Measurements from ENCODE around the gene TP53TG5.
"Not testable (repeated sequence)": the region's sequence is repeated elsewhere in the genome, so short reads cannot be mapped to it uniquely, and the experiment has no call there.

The TP53TG5 gene

GRCh38 chr20:45366631-45367030 is 11.5 kb downstream of the TP53TG5 start:
- DNase-seq (ENCODE audit: low spot score), result no peak

DNA sequence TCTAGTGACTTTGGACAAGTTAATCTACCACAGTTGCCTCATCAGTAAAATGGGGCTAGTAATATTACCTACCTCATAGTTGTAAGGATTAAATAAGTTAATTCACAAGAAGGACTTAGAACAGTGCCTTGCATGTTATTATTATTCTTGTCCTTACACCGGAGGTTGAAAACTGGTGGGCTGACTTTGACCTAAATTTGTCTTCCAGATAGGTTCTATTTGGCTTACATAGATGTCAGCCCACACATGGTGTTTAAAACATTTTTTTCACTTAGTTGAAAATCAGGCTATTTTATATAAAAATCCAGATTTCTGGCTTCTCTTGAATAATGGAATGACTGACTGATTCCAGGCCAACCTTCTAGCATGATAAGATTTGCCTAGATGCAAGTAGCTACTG is 11.9 kb downstream of the TP53TG5 start:
- DNase-seq (ENCODE audit: low spot score), result no peak

GRCh38 chr20:45365444-45365970 is 12.6 kb downstream of the TP53TG5 start:
- DNase-seq (ENCODE audit: low spot score), result no peak

DNA sequence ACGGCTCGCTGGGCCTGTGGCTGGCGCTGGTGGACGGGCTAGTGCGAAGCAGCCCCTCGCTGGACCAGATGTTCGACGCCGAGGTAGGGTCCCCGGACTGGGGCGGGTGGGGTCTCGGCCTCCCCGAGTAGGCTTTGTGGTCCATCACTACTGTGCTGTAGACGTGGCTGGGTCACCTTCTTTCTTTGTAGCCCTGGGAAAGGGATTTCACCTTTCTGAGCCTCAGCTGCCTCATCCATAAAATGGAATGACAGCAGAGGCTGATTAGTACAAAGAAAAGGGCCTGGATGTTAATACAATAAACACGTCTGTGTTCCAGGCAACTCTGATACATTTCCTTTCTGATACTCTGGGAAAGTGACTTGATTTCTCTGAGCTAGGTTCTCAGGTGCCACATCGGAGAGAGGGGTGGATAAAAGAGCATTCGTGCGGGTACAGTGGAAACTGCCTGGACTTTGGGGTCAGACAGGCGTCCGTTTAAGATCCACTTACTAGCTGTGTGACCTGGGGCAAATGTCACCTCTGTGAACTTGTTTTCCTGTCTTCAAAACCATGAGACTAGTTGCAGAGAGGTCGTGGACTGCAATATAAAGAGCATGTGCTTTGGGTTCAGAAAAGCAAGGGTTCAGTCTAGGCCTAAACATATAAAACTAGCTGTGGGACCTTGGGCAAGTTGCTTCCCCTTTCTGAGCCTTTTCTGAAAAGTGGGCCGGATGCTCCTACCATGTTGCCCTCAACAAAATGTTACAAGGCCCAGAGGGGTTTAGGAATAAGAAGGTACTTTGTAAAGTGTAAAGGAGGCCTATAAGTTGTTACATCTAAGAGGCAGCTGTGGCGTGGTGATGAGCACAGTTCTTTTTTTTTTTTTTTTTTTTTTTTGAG is 14.3 kb downstream of the TP53TG5 start:
- no peak for DNase-seq (ENCODE audit: low spot score)

GRCh38 chr20:45362804-45363610 is 15.1 kb downstream of the TP53TG5 start, which contains the start of gene SYS1:
Gene SYS1, plus strand, starts transcription at chr20:45363156. Its CDS starts 376 bp downstream, at chr20:45363532.
- DNase-seq (ENCODE audit: low spot score), result peak; percentile 97

DNA sequence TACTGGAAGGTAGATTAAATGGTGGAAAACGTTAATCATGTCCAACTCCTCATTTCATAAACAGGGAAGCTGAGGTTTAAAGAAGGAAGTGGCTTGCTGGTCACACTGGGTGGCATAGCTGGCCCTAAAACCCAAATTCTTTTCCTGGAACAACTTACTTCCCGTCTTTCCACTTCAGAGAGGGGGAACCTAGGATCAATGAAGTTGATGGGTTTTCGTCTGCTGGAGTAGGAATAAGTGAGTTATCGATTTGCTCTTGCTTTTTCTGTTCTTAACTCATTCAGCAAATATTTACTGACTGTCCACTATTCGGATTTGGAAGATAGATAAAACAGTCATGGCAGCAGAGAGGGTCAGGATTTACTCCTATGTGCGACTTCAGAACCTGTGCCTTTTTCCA is 16.3 kb downstream of the TP53TG5 start:
- no peak for DNase-seq (ENCODE audit: low spot score)

DNA sequence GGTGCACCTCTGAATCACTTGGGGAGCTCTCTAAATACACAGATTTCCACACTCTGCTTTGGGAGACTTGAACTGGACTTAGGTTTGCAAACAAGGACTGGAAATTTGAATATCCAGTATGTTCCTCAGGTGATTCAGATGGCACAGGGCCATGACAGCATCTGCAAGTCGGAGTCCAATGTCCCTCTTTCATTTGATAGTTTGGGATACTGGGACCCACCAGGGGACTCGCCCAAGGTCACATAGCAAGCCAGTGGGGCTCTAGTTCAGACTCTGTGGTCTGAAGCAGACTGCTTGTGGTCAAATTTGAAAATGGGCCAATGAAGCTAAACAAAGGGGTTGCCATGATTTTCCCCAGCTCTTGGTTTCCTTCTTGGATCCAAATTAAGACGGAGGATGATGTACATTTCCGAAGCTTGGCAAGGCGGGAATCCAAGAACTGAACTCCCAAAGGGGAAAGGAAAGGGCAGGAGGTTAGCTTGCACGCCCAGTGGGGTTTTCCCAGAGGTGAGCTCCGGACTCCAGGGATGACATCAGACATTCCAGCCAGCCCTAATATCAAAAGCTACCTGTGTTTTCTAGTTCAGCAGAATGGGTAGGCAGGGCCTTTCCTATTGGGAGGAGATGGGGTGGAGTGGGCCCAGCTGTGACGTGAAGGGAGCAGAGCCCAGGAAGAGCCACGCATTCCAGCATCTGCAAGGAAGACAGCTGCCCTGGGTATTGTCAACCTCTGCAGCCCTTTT is 18.5 kb downstream of the TP53TG5 start:
- DNase-seq (ENCODE audit: low spot score), result no peak

GRCh38 chr20:45359069-45359405 is 19.1 kb downstream of the TP53TG5 start:
- DNase-seq (ENCODE audit: low spot score), result no peak

DNA sequence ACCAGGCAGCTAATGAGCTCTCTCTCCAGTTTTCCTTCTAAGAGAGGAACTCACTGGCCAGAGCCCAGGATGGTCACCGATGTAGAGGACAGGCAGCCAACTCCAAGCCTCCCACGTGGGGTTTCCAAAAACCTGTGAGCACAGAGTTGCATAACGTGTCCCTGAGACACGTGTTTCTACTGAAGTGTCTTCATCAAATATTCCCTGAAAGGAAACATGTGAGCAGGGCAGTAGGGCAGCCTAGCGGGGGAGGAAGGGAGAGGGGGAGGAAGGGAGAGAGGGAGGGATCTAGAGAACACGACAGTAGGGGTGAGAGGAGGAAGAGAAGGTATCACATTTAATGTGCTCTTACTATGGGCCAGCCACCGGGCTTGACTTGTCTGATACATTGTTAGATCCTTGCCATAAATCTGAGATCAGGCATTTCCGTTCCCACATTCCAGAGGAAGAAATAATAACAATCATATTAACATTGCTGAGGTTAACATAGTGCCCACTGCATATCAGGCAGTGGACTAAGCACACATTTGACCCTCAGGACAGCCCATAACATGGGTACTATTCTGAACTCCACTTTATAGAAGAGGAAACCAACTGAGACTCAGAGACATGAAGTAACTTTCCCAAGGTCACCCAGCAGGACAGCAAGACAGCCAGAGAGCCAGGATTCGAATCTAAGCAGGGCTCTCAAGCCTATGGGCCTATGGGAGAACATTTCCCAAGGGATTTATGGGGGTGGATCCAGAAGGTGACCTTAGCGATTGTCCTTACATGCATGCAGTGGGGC is 19.6 kb downstream of the TP53TG5 start:
- peak; percentile 61 for DNase-seq (ENCODE audit: low spot score)

DNA sequence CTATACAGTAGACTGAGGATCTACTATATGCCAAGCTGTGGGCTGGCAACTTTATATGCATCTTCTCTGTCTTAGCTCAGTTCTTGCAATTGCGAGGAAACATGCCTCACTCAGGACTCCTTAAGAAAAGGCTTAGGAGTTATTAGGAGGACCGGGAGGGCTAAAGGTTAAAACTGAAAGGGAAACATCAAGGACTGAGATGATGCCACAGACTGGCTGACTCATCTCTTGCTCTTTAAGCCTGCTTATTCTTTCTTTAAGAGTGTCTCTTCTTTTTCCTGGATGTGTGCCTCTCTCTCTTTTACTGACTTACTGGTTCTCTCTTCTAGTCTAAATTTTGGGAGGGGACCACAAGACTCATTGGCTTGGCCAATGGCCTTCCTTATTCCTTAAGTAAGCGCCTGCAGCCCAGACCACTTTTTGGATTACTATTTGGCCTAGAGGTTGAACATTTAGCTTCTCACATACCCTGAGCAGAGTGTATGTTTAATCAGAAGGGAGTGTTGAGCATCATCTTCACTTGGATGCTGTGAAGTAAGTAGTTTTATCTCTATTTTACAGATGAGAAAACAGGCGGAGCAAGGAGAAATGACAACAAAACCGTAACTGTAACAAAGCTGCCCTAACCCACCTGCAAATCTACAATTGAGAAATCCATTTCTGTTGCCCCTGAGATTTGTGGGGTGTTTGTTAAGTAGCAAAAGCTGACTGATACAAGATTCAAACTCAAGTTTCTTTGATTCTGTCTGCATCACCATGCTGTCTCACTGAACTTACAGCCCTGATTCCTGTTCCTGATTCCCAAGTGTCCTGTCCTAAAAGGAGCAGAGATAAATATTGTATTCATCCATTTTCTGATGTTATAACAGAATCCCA is 22.7 kb downstream of the TP53TG5 start:
- no peak for DNase-seq (ENCODE audit: low spot score)

DNA sequence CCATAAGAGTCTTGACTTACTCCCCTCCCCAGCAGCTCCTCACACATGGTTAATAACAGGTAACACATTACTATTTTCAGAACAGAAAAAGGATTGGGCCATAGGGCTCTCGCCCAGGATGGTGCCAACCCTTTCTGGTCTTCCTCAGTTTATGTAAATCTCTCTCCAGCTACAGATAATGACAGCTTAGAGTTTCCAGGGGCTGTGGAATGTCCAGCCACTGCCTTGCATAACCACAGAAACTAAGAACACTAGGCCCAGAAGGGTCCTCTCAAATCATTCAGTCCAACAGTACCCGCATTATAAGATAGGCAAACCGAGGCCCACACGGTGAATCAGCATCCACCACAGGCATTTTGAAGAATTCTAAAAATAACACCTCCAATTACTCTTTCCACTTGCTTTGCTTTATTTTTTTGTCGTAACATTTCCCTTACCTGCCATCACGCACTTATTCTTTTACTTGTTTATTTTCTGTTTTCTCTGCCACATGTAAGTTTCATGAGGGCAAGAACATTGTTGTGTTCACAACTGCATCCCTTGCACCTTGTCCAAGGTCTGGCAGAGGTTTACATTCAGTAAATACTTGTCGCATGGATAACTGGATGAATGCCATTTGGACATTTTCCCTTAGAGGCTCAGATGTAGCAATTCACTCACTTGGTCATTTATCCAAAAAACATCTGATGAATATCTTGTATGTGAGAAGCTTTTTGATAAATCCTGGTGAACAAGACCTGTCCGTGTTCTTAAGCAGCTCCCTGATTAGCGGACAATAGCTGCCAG is 23.5 kb downstream of the TP53TG5 start:
- no peak for DNase-seq (ENCODE audit: low spot score)

GRCh38 chr20:45353746-45354145 is 24.4 kb downstream of the TP53TG5 start:
- no peak for DNase-seq (ENCODE audit: low spot score)

- no peak for DNase-seq (ENCODE audit: low spot score)
Observed at GRCh38 chr20:45352729-45353128, 25.4 kb downstream of the TP53TG5 start.

- DNase-seq (ENCODE audit: low spot score), result not testable (repeated sequence)
Observed at GRCh38 chr20:45350795-45351194, 27.3 kb downstream of the TP53TG5 start.

- DNase-seq (ENCODE audit: low spot score), result no peak
Observed at GRCh38 chr20:45350217-45350616, 27.9 kb downstream of the TP53TG5 start.

DNA sequence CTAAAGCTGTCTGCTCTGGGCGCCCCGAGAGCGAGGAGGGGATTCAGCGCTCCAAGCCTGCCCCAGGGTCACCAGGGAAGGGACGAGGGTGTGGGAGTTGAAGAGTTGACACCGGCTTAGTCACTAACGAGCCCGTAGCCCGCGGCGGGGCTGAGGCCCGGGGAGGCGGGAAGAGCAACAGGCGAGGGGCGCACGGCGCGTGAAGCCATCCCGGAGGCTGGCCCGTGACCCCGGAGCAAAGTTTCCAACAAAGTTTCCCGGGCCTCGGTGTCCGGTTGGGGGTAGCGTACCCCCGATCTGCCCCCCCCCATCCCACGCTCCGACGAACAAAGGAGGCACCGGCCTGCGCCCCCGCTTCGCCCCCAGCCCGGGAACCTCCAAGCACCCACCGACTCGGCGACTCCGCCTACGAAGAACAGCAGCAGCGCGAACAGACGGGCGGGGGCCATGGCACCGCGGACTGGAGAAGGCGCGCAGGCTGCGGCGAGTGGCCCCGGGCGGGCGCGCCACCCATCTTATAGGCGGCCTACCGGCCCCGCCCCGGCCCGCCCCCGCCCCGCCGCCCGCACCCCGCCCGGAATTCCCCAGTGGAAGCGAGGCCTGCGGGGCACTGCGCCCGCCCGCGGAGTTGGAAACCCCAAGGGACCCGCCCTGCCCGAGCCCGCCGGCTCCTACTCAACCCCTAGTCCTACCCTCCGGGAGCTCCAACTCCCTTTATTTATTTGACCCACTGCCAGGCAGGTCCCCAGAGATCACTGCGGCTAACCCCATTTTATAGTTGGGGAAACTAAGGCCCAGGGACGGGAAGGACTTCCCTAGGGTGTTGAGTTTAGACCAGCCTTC is 30.0 kb downstream of the TP53TG5 start, which contains the start of gene SDC4:
Gene SDC4, minus strand, starts transcription at position 489 of the 843 bp plus-strand sequence. Its CDS starts 40 bp downstream, at position 449.
- peak; percentile 81 for DNase-seq (ENCODE audit: low spot score)

GRCh38 chr20:45347297-45347935 is 30.7 kb downstream of the TP53TG5 start:
- no peak for DNase-seq (ENCODE audit: low spot score)

GRCh38 chr20:45346851-45347250 is 31.3 kb downstream of the TP53TG5 start:
- DNase-seq (ENCODE audit: low spot score), result no peak
